A673 (cell line): ENCODE results near the gene OR5AC2.

Source experiments
- CTCF ChIP-seq: fragments of 300-800, 200-600 bp; sonication (generic); conservative IDR thresholded peaks from 2 replicates; pipeline ENCODE4 v1.5.1; 2017; ENCODE audit warnings: low read depth, mild to moderate bottlenecking, antibody characterized with exemption, low read length, moderate library complexity, mixed read lengths
- EZH2 ChIP-seq: fragments of 200-600 bp; sonication (generic); IDR thresholded peaks from 2 replicates; pipeline ENCODE4 v1.6.1; 2017; ENCODE audit warnings: borderline replicate concordance, low read depth, mild to moderate bottlenecking, mixed read lengths, antibody characterized with exemption, low read length; ENCODE audit not compliant: poor library complexity, severe bottlenecking

- no peak for TF ChIP-seq CTCF
- no peak for TF ChIP-seq EZH2
Observed at GRCh38 chr3:98095882-98096281, 8.9 kb downstream of the OR5AC2 start.
